Regular cardiac myocyte (primary cell): ENCODE results near the gene TEF. TPM values are rescaled to one million over a fixed set of nuclear protein-coding genes. Genes with fewer than 3 reads are reported as not detected.

Experiments used
- total RNA-seq: library from RNA; depleted of rRNA; stranded (reverse); fragments of >200 nt; gene quantifications from 2 replicates; pipeline ENCODE4 v1.2.3, GENCODE V29; 2014

The TEF gene, protein sequence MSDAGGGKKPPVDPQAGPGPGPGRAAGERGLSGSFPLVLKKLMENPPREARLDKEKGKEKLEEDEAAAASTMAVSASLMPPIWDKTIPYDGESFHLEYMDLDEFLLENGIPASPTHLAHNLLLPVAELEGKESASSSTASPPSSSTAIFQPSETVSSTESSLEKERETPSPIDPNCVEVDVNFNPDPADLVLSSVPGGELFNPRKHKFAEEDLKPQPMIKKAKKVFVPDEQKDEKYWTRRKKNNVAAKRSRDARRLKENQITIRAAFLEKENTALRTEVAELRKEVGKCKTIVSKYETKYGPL
- total RNA-seq = 3.6 and 7.0 TPM in 2 replicates

GRCh38 chr22:41381329-41382097, at the start of gene TEF:
Gene TEF (plus strand): TSS chr22:41381942. CDS start chr22:41382045, 103 bp downstream.

DNA sequence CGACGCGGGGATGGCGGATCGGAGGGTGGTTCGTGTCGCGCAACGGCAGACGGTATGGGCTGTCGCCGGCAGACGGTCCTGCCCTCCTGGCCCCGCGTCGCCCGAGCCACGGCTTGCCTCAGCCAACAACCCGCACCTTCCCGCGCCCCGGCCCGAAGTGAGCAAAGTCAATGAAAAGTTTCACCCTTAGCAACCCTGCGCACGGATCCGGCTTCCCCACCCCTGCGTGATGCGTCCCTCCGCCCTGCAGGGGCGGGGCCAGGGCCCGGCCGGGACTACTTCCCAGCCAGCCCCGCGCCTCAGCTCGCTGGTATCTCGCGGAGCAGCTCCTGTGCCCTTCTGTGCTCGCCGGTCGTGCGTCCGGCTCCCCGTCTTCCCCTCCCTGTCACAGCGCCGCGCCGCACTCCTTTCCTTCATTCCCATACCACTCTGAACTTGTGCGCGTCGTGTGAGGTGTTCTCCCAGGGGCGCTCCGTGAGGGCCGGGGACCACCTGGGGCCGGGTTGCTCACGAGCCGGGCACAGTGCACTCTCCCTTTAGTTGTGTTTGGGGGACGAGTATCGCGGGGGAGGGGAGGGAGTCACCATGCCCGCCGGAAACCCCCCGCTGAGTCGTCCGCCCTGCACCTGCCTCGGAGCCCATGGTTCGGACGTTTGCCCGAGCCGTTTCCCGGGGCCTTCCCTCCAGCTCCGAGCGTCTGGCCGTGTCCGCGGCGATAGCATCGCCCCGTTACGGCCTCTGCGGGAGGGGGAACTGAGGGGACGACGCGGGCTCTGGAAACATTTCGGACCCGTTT, 65.1 kb downstream of the TEF start, which contains the start of gene TOB2:
TOB2 (minus strand) TSS at position 163 of the 796 bp plus-strand sequence. CDS start 9,456 bp downstream, outside the sequence.

Other genes with a start within 250 kb of the TEF start
- 12.4 and 28.2 TPM in 2 replicates for gene L3MBTL2, start 176.6 kb upstream of the TEF start, total RNA-seq
- 0.96 and 1.4 TPM in 2 replicates for gene CHADL, start 141.0 kb upstream of the TEF start, total RNA-seq
- gene RANGAP1, start 95.8 kb upstream of the TEF start, total RNA-seq = 56.9 and 184 TPM in 2 replicates
- gene ZC3H7B, start 80.4 kb upstream of the TEF start, total RNA-seq = 47.9 and 56.4 TPM in 2 replicates
- gene TOB2, start 64.9 kb downstream of the TEF start, total RNA-seq = 9.0 and 19.9 TPM in 2 replicates
- gene PHF5A, start 86.8 kb downstream of the TEF start, total RNA-seq = 47.6 and 93.9 TPM in 2 replicates
- gene ACO2, start 87.2 kb downstream of the TEF start, total RNA-seq = 57.5 and 103 TPM in 2 replicates
- gene POLR3H, start 162.5 kb downstream of the TEF start, total RNA-seq = 14.4 and 18.8 TPM in 2 replicates
- gene CSDC2, start 179.1 kb downstream of the TEF start, total RNA-seq = under 0.01 and 0.56 TPM in 2 replicates
- 17.2 and 56.6 TPM in 2 replicates for gene PMM1, start 207.9 kb downstream of the TEF start, total RNA-seq
- gene DESI1, start 239.1 kb downstream of the TEF start, total RNA-seq = 13.0 and 24.2 TPM in 2 replicates
- gene XRCC6, start 239.4 kb downstream of the TEF start, total RNA-seq = 264 and 453 TPM in 2 replicates